GM06990 (cell line): Measurements from ENCODE around the gene NCEH1.

Experiments
- DNase-seq: peaks from one replicate; pipeline ENCODE4 v3.0.0-alpha.2; 2011; ENCODE audit not compliant: insufficient read length; ENCODE audit errors: extremely low read depth
- H3K27me3 ChIP-seq: replicated peaks from 2 replicates; pipeline ENCODE4 v1.6.0; 2011; ENCODE audit warnings: low read length; ENCODE audit not compliant: control insufficient read depth, insufficient read depth
- H3K36me3 ChIP-seq: 2 replicates; pipeline ENCODE4 v1.5.1; 2011; ENCODE audit warnings: low read length; ENCODE audit not compliant: control insufficient read depth, insufficient read depth
- H3K4me3 ChIP-seq: replicated peaks from 2 replicates; pipeline ENCODE4 v1.5.1; 2011; ENCODE audit warnings: low read depth, mild to moderate bottlenecking, control low read depth, low read length
- TF ChIP-seq, protein P1 (sequence below): IDR thresholded peaks from 2 replicates; pipeline ENCODE4 v1.5.1; 2011; ENCODE audit warnings: low read length, control low read depth, mild to moderate bottlenecking, inconsistent platforms; ENCODE audit not compliant: insufficient read depth, poor library complexity, severe bottlenecking

Gene NCEH1

DNA sequence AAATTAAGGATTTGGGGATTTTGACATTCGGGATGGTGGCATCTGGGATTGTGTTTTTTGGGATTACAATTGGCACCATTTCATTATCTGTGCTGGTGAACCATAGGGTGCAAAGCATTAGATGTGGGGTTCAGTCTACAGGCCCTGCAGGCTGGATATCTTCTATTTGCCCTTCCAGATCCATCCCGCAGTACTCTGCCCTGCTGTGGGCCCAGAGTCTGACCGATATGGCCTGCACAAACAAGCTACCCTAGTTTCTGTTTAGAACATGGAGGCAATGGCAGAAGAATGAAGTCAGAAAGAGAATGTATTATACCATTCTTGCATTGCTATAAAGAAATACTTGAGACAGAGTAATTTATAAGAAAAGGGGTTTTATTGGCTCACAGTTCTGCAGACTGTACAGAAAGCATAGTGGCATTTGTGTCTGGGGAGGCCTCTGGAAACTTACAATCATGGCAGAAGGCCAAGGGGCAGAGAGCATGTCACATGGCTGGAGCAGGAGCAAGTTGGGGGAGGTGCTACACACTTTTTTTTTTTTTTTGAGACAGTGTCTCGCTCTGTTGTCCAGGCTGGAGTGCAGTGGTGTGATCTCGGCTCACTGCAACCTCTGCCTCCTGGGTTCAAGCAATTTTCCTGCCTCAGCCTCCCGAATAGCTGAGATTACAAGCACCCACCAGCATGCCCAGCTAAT, 93.7 kb downstream of the NCEH1 start:
- no peak for DNase-seq
- Histone ChIP-seq H3K4me3 (no peak overlapping the region), H3K27me3 (no peaks in the 10 kb centered on the region), H3K36me3 (no peaks in the 10 kb centered on the region)
- TF ChIP-seq, protein P1, sequence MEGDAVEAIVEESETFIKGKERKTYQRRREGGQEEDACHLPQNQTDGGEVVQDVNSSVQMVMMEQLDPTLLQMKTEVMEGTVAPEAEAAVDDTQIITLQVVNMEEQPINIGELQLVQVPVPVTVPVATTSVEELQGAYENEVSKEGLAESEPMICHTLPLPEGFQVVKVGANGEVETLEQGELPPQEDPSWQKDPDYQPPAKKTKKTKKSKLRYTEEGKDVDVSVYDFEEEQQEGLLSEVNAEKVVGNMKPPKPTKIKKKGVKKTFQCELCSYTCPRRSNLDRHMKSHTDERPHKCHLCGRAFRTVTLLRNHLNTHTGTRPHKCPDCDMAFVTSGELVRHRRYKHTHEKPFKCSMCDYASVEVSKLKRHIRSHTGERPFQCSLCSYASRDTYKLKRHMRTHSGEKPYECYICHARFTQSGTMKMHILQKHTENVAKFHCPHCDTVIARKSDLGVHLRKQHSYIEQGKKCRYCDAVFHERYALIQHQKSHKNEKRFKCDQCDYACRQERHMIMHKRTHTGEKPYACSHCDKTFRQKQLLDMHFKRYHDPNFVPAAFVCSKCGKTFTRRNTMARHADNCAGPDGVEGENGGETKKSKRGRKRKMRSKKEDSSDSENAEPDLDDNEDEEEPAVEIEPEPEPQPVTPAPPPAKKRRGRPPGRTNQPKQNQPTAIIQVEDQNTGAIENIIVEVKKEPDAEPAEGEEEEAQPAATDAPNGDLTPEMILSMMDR: no peak

DNA sequence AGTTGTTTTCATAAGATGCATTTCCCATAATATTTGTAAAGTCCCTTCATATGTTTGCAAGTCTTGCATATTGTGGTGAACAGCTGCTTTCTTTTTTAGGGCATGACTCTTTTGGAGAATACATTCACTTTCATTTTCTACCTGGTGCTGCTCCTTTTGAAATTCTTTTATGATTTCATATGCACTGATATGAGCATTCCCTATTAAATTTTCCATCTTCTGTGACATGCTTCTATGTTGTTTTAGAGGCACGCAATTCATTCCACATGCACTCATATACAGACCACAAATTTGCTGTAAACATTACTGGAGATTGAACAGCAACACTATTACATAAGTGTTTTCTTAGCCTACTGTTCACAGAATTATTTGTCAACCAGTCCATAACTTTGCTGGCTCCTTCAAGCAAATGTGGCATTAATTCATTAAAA, 94.8 kb downstream of the NCEH1 start:
- no peak for DNase-seq
- Histone ChIP-seq H3K4me3 (no peak overlapping the region), H3K36me3 (no peaks in the 10 kb centered on the region), H3K27me3 (no peaks in the 10 kb centered on the region)
- TF ChIP-seq, protein P1: no peak

DNA sequence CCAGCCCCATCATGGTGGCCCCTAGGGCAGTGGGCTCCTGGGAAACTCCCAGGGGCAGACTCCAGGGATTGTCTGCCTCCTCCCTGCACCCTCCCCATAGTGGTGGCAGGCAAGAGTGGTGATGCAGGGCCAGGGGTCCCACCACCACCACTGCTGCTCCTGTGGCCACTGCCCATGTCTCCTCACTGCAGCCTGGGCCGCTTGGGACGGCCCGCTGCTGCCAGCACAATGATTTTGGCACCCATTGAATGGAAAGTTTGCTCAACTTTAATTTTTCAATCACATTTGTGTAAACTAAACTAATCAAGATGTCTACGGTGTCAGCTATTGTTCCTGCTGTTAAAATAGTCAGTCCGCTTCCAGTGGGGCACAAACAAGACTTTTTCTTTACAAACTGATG, 95.6 kb downstream of the NCEH1 start:
- Histone ChIP-seq H3K4me3 (no peak overlapping the region), H3K36me3 (no peaks in the 10 kb centered on the region), H3K27me3 (no peaks in the 10 kb centered on the region)
- TF ChIP-seq, protein P1: no peak
- DNase-seq: no peak

DNA sequence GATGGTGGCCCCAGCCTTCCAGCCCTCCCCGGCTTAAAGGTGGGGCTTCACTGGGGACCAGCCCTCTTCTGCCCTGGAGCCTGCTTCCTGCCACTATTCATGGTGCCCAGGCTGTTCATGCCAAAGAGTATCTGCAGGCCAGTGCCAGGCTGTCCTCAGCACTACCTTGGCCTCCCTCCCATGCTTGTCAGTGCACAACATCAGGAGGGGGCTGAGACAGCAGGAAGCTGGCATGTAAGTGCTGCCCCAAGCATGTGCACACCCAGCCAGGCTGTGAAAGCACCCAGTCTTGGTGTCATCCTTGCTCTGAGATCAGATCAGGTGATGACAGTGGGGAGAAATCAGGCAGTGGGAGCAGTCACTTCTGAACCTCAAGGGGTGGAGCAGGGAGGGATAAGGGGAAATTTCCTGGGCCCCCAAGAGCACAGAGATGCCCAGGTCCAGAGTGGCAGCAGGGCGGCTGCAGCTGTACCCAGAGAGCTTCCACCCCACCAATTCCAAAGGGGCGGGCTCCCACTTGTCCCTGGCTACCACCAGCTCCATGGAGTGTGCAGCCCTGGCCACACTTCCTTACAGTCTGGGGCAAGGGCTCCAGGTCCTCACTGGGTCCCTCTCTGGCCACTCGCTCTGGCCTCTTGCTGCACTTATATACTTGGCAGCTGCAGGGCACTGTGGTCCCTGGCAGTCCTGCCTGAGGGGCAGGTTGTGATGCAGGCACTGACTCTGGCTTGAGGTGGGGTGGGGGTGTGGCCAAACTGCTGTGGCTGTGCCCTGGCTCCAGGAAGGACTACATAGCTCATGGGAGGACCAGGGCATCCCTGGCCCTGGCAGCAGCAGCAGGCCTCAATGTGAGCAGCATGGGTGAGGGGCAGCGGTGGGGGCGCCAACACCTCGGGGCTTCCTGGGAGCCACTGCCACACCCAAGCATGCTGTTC, 96.3 kb downstream of the NCEH1 start:
- H3K27me3 ChIP-seq: no peaks in the 10 kb centered on the region
- TF ChIP-seq, protein P1: no peak
- no peak overlapping the region for H3K4me3 ChIP-seq
- no peaks in the 10 kb centered on the region for H3K36me3 ChIP-seq
- no peak for DNase-seq

DNA sequence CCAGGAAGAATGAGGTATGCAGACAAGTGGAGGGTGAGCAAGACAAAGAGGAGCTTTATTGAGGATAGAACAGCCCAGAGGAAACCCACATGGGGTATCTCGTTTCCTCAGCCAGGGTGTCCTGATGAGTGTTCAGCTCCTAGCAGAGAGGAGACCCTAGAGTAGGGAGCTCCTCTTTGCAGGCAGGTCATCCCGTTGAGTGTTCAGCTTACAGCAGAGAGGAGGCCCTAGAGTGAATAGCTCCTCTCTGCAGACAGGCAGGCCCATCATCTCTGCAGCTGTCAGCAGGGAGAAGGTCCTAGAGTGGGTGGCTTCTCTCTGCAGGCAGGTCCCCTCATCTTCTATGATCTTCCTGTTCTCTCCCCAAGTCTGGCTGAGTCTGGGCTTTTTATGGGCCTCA, 97.0 kb downstream of the NCEH1 start:
- Histone ChIP-seq H3K27me3 (no peaks in the 10 kb centered on the region), H3K36me3 (no peaks in the 10 kb centered on the region), H3K4me3 (no peak overlapping the region)
- no peak for DNase-seq
- TF ChIP-seq, protein P1: no peak
